LNCAP (cell line): Measurements from ENCODE around the gene PSENEN.

Experiments
- CTCF ChIP-seq: fragments of 450-650 bp; IDR thresholded peaks from 2 replicates; pipeline ENCODE4 v1.5.1; 2017; ENCODE audit warnings: mild to moderate bottlenecking

Gene PSENEN

GRCh38 chr19:35752746-35753350, 7.4 kb downstream of the PSENEN start:
- TF ChIP-seq CTCF = no peak

GRCh38 chr19:35753634-35754369, 8.4 kb downstream of the PSENEN start:
- TF ChIP-seq CTCF = no peak

GRCh38 chr19:35754370-35755130, 9.1 kb downstream of the PSENEN start:
- no peak for TF ChIP-seq CTCF

GRCh38 chr19:35755131-35755549, 9.7 kb downstream of the PSENEN start:
- TF ChIP-seq CTCF = no peak

- TF ChIP-seq CTCF = no peak
These were observed 10.3 kb downstream of the PSENEN start for GRCh38 chr19:35755550-35756376.

- TF ChIP-seq CTCF = no peak
These were observed 11.2 kb downstream of the PSENEN start, which contains the start of gene HSPB6 for GRCh38 chr19:35756377-35757230. Gene HSPB6 (minus strand): TSS chr19:35757029. CDS start chr19:35757008, 21 bp downstream.
